ENCODE data around the gene GBF1.

Gene GBF1

DNA sequence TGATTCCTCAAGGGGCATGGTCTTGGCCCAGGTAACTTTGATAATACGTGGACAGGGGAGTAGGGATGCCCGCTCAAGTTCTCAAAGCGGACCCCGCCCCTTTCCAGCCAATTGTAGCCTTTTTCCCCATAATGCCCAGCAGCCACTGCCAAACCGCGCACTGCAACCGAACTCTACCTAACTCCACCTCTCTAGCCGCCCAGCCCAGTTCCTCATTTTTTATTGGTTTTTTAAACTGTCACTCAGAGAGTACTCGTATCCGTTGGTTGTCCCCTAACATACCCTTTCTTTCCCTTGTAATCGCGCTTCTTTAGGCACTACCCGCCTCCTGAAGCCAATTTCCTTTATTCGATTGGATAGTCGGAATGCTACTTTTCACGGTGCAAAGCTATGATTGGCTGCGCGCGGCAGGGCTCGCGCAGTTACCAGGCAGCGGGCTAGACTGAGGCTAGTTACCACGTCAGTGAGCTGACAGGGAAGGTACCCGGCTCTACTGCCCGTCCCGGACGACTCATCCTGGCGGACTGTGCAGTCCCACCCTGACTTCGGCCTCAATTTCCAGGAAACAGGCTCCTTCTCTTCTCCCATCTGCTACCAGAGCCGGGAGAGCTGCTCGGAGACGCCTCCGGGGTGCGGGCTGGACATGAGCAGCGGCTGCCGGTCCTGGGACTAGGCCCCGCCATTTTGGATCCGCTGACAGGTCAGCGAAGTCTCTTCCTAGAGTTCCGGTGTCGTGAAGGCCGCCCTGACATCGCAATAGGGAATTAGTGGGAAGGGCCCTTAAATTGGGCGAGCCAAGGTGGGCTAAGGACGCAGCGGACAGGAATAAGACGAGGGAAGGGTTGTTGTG is at the start of gene GBF1:
TSS of gene GBF1 (plus strand) at position 451 of the 850 bp plus-strand sequence. CDS start 13,407 bp downstream, outside the sequence.
- peak; percentile 100 for DNase-seq

GRCh38 chr10:102196893-102197292 is 48.4 kb upstream of the GBF1 start:
- peak in 1 of 2 donors; percentile 29 for DNase-seq

DNA sequence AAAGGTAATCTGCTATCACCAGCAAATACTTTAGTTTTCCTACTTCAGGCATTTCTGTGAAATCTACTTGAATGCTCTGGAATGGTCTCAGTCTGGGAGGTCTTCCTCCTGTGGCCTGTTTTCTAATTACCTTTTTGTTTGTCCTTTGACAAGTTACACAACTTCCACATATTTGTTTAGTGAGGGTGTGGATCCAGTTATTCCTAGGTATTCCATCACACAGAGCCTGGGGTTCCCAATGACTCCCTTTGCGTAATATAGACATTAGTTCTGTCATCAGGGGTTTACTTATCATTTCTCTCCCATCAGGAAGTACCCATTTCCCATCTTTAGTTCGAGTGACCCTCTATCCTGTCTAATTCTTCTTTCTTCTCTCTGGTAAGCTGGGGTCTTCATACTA is 47.3 kb upstream of the GBF1 start:
- DNase-seq: no peak

GRCh38 chr10:102200751-102201640 is 44.3 kb upstream of the GBF1 start:
- peak; percentile 31 to 33 for DNase-seq

GRCh38 chr10:102202386-102202785 is 42.9 kb upstream of the GBF1 start:
- no peak for DNase-seq

- no peak for DNase-seq
These were observed 36.9 kb upstream of the GBF1 start for GRCh38 chr10:102208311-102209035.

DNA sequence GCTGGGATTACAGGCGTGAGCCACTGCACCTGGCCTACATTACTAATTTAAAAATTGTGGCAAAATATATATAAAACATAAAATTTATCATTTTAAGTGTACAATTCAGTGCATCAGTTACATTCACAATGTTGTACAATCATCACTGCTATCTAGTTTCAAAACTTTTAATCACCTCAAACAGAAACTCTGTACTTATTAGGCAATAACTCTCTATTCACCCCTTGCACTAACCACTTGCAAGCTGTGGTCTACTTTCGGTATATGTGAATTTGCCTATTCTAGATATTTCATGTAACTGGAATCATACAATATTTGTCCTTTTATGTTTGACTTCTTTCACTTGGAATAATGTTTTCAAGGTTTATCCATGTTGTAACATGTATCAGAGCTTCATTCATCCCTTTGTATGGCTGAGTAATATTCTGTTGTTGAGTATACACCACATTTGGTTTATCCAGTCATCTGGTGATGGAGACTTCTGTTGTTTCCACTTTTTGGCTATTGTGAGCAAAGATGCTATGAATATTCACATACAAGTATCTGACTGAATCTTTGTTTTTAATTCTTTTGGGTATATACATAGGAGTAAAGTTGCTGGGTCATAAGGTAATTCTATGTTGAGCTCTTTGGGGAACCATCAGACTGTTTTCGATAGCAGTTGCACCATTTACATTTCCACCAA is 33.6 kb upstream of the GBF1 start:
- no peak for DNase-seq

DNA sequence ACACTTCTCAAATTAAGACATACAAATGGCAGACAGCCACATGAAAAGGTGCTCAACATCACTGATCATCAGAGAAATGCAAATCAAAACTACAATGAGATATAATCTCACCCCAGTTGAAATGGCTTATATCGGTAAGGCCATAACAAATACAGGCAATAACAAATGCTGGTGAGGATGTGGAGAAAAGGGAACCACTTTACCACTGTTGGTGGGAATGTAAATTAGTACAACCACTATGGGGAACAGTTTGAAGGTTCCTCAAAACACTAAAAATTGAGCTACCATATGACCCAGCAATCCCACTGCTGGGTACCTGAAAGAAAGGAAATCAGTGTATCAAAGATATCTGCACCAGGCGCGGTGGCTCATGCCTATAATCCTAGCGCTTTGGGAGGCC is 31.7 kb upstream of the GBF1 start:
- DNase-seq: peak in 1 of 2 donors; percentile 52

GRCh38 chr10:102219370-102219769 is 26.0 kb upstream of the GBF1 start:
- no peak for DNase-seq

- DNase-seq: no peak
These were observed 24.7 kb upstream of the GBF1 start for GRCh38 chr10:102220612-102221011.

DNA sequence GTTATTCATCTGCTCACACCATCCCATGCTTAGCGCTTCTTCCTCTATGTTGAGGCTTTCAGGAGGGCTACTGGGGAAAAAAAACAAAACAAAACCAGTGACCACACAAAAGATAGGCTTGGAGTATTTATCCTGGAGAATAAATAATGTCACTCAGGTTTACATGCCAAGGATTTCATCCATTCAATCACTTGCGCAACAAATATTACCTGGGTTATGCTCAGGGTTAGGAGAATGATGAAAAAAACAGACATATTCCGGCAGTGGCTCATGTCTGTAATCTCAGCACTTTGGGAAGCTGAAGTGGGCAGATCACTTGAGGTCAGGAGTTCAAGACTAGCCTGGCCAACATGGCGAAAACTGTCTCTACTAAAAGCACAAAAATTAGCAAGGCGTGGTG is 22.5 kb upstream of the GBF1 start:
- DNase-seq: no peak

DNA sequence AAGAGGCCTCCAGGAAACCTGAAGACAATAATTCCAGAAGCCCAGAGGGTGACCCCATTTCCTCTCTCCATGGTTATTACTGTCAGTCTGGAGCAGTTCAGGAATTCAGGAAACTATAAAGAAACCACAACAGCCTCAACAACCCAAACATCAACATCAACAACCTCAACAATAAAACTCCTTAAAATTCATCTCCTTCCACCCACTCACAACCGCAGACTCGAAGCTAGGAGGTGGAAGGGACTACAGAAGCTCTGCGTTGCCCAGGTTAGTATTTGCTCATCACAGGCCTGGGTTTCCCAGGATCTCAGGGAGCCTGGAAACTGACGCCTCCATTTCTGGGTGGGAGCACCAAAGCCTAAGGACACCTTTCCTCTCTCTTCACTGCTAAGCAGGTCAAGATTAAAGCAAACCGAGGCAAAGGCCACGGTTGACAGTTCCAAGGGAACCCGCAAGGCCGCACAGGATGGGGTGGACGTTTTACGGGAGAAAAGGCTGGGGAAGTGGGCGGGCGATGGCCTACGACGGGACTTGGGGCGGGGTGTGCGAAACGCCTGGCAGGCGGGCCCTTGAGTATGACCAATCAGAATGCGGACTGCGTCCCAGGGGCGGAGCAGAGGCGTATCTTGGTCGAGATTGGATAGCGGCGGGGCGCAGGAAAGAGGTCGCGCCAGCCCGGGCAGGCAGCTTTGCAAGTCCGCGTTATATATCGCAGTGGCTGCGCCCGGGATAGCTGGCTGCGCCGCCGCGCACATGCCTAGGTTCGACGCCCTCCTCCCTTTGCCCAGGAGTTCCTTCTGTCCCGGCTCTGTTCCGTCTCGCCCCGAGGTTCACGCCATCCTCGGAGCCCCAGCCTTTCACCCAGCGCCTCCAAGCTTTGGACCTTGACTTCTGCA is 19.4 kb upstream of the GBF1 start, which contains the start of gene ELOVL3:
TSS of gene ELOVL3 (plus strand) at position 654 of the 896 bp plus-strand sequence. CDS start 250 bp downstream, outside the sequence.
- DNase-seq: peak; percentile 88 to 94

- no peak for DNase-seq
These were observed 18.8 kb upstream of the GBF1 start for GRCh38 chr10:102226542-102226870.

- peak; percentile 76 to 87 for DNase-seq
These were observed 18.3 kb upstream of the GBF1 start for GRCh38 chr10:102227050-102227449.

DNA sequence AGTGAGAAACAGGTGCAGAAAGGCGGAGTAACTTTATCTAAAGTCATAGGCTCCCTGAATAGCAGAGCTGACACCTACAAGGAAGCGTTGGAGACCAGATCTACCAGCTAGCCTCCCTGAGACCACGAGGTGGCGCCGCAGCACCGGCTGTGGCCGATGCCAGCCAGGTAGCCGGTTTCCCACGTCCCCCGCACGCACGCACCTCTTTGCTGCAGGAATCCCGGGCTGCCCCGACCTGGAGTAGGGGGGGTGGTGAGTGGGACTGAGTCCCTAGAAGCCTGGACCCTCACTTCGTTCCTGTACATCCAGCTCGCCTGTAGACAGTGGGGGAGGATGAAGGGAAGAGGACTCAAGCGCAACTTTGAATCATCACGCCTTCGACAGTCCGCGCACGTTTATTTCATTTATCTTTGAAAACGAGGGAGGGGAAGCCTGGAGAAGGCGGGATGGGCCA is 15.5 kb upstream of the GBF1 start:
- peak; percentile 48 to 84 for DNase-seq

- DNase-seq: no peak
These were observed 15.0 kb upstream of the GBF1 start for GRCh38 chr10:102230264-102230860.

- DNase-seq: no peak
These were observed 14.4 kb upstream of the GBF1 start for GRCh38 chr10:102230861-102231356.

GRCh38 chr10:102231357-102232318 is 13.7 kb upstream of the GBF1 start:
- DNase-seq: peak in 1 of 2 donors; percentile 60

DNA sequence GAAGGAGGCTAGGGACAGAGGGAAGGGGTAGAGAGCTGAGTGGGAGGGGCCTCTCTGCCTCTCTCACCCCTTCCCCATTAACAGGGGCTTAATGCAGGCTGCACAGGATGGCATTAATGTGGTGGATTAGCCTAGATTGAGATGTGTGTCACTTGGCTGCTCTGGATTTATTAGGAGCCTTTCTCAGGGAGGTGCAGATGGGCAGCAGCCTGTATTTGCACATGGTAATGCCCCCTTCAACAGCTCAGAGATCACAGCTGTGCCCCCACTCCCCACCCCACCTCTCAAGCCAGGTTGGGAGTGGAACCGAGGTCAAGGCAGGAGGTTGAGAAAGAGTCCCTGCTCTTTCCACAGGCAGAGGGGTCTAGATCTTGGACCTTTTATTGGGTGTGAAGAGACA is 11.3 kb upstream of the GBF1 start:
- DNase-seq: no peak
